HCEC 1CT (cell line): ENCODE data around the gene ARL10.

Experiments used
- DNase-seq: peaks from one replicate; pipeline ENCODE4 v3.0.0-alpha.2; 2017

ARL10 gene

GRCh38 chr5:176413255-176413565, 47.9 kb downstream of the ARL10 start:
- DNase-seq, result peak; percentile 28

- DNase-seq, result no peak
These were observed 48.5 kb downstream of the ARL10 start for GRCh38 chr5:176413709-176414191.

- no peak for DNase-seq
These were observed 49.4 kb downstream of the ARL10 start for GRCh38 chr5:176414704-176415103.

DNA sequence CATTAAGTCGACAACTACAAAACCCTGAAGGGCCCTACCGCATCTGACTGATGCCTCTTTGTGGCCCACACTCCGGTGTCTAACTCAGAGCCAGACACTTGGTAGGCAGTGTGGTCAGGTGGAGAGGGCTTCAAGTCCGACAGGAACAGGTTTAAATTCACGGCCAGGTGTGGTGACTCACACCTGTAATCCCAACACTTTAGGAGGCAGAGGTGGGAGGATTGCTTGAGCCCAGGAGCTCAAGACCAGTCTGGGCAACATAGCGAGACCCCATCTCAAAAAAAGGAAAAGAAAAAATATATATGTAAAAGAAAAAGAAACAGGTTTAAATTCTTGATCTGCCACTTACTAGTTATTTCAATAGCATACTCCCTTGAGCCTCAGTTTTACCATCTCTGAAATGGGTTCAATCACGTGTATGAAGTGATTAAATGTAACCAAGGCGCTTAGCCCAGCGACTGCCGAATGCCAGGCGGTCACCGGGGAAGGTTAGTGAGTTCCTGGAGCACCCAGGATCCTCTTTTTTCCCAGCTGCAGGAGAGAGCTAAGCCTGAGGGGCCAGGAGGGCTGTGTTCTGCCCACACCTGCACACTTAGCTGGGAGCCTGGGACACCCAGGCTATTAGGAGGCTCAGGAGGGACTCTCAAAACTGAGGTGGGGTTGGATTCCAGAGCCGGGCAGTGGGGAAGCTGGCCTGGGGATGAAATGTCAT, 50.1 kb downstream of the ARL10 start:
- DNase-seq, result no peak

GRCh38 chr5:176415952-176416924, 51.0 kb downstream of the ARL10 start, which contains the start of gene CLTB:
TSS of gene CLTB (minus strand) at chr5:176416539. CDS start at chr5:176416363, 176 bp downstream.
- DNase-seq, result peak; percentile 84

- DNase-seq, result no peak
These were observed 51.7 kb downstream of the ARL10 start for GRCh38 chr5:176416965-176417364.

DNA sequence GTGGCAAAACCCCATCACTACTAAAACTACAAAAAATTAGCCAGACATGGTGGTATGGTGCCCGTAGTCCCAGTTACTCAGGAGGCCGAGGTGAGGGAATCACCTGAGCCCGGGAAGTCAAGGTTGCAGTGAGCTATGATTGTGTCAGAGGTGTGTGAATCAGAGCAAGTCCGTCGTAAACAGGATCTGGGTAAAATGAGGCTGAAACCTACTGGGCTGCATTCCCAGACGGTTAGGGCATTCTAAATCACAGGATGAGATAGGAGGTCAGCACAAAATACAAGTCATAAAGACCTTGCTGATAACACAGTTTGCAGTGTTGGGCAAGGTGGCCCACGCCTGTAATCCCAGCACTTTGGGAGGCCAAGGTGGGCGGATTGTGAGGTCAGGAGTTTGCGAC, 53.0 kb downstream of the ARL10 start:
- no peak for DNase-seq

GRCh38 chr5:176420086-176420485, 54.8 kb downstream of the ARL10 start:
- DNase-seq, result no peak

DNA sequence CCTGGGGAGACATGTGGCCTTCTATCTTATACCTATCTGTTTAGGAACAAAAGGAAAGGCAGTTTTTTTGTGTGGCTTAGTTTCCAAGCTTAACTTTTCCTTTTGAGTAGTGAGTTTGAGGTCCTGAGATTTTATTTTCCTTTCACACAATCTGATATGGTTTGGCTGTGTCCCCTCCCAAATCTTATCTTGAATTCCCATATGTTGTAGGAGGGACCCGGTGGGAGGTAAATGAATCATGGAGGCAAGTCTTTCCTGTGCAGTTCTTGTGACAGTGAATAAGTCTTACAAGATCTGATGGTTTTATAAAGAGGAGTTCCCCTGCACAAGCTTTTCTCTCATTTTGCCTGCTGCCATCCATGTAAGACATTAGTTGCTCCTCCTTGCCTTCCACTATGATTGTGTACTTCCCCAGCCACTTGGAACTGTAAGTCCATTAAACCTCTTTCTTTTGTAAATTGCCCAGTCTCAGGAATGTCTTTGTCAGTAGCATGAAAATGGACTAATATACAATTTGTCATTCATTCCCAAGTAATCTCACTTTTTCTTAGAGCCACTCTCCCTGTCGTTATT, 55.8 kb downstream of the ARL10 start:
- DNase-seq, result no peak

GRCh38 chr5:176424181-176424580, 58.9 kb downstream of the ARL10 start:
- DNase-seq, result no peak

DNA sequence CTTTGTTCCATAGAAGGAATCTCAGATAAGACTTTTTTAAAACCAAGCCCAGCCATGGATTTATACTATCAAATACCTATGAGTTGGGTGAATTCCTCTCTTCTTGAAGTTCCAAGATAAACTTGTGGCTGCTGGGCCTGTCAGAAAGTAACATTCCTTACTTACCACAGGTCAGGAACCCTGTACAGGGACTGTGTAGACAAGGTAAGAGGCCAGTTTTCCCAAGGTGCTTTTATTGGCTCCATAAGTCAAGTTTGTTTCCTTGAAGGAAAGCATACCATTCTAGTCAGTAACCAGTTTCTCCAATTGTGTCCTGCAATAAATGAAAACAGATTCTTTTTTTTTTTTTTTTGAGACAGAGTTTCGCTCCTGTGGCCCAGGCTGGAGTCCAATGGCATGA, 59.9 kb downstream of the ARL10 start:
- no peak for DNase-seq

DNA sequence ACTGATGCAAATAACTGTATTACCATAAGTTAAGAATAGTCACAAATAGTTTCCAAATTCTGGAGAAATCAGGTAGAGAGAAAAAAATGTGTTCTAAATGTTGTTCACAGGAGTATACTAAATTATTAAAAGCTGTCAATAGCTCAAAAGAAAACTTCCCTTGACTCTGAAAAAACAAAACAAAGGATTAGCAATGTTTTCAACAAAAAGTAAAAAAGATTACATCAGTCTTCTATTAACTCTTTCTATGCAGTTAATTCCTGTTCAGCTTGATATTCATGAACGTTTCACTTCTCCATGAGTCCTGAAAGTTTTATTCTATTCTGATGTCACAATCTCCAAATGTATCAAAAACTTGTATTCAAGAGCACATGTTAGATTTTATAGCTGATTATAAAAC, 60.5 kb downstream of the ARL10 start:
- DNase-seq, result no peak

DNA sequence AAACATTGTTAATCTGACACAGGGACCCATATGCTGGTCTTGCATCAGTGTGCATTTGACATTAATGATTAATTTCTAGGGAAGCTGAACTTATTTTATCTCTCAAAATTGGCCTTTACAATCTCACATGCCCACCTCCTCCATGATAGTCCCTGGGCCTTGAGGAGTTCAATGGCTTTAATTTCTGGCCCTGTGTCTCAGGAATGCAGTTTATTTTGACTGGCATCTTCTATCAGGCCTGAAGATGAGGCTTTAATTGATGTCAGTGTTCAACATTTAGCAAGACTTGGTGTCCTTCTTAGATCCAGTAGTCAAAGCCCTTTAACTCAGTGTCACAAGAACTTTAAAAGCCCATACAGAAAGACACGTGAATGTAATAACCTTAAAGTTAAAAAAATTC, 61.6 kb downstream of the ARL10 start:
- no peak for DNase-seq

DNA sequence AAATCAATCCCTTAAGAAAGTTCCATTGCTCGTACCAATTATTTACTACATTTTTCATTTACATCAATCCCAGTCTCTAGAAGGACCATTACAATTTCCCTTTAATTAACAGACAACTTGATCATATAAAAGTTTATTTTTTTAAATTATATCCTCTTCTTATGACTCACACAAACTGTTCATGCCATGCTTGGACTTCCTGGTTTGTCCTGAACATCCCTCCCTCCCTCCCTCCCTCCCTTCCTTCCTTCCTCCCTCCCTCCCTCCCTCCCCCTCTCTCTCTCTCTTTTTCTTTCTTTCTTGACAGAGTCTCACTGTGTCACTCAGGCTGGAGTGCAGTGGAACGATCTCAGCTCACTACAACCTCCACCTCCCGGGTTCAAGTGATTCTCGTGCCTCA, 62.7 kb downstream of the ARL10 start:
- peak; percentile 57 for DNase-seq

GRCh38 chr5:176429972-176430371, 64.7 kb downstream of the ARL10 start:
- DNase-seq, result no peak
